Natural killer cell (primary cell): ENCODE results near the gene TBX2. TPM values are rescaled to one million over a fixed set of nuclear protein-coding genes. Genes with fewer than 3 reads are reported as not detected.

Source experiments
- ATAC-seq, 3 donors: fragments of 150-1000 bp in 2 of 3; fragments of 200-7000 bp in 1 of 3; cut with Tn5 transposase; 1 replicate in 1 of 3; 2 replicates in 2 of 3; pipeline ENCODE4 v1.10.0; 2021; ENCODE audit warnings: mild to moderate bottlenecking in 2 of 3, moderate library complexity in 2 of 3
- DNase-seq, 2 donors: peaks; one replicate each; pipeline versions ENCODE4 v3.0.0 to v3.0.0-alpha.2; 2013 to 2021; ENCODE audit warnings: mixed read lengths in 1 of 2
- H3K27ac ChIP-seq: one replicate; pipeline ENCODE4 v1.5.1; 2013; ENCODE audit warnings: mild to moderate bottlenecking, low read length
- H3K27me3 ChIP-seq: one replicate; pipeline ENCODE4 v1.6.1; 2013; ENCODE audit warnings: low read length; ENCODE audit not compliant: control insufficient read depth, insufficient read depth
- H3K36me3 ChIP-seq: one replicate; pipeline ENCODE4 v1.6.1; 2013; ENCODE audit warnings: low read length; ENCODE audit not compliant: control insufficient read depth, insufficient read depth
- H3K4me1 ChIP-seq: one replicate; pipeline ENCODE4 v1.6.1; 2013; ENCODE audit warnings: low read length; ENCODE audit not compliant: control insufficient read depth, insufficient read depth
- H3K4me3 ChIP-seq: one replicate; pipeline ENCODE4 v1.5.1; 2013; ENCODE audit warnings: low read length
- H3K9me3 ChIP-seq: one replicate; pipeline ENCODE4 v1.6.1; 2013; ENCODE audit warnings: low read length; ENCODE audit not compliant: control insufficient read depth, insufficient read depth
- H3K27ac Mint-ChIP-seq, 2 donors: one replicate each; pipeline ENCODE4 v1.8.0; 2022; ENCODE audit warnings: mild to moderate bottlenecking in 2 of 2, mixed read lengths in 2 of 2, moderate library complexity in 1 of 2
- H3K27me3 Mint-ChIP-seq, 2 donors: one replicate each; pipeline ENCODE4 v1.8.0; 2022; ENCODE audit warnings: low read depth in 2 of 2, mixed read lengths in 2 of 2
- H3K36me3 Mint-ChIP-seq: one replicate; pipeline ENCODE4 v1.8.0; 2022; ENCODE audit warnings: mixed read lengths
- H3K4me1 Mint-ChIP-seq, 2 donors: one replicate each; pipeline ENCODE4 v1.8.0; 2022; ENCODE audit warnings: mixed read lengths in 2 of 2
- H3K4me3 Mint-ChIP-seq: one replicate; pipeline ENCODE4 v1.8.0; 2022; ENCODE audit warnings: mild to moderate bottlenecking, moderate library complexity, mixed read lengths
- H3K9me3 Mint-ChIP-seq, 2 donors: one replicate each; pipeline ENCODE4 v1.8.0; 2022; ENCODE audit warnings: mixed read lengths in 2 of 2
- CTCF ChIP-seq: fragments of 200-600 bp; IDR thresholded peaks from one replicate; pipeline ENCODE4 v1.8.0; 2022; ENCODE audit warnings: antibody characterized with exemption
- WGBS: methylation state at CpG from one replicate; pipeline ENCODE4 v1.1.7; 2013; ENCODE audit warnings: missing lambda C conversion rate; ENCODE audit not compliant: insufficient coverage; 5-methylcytosine and 5-hydroxymethylcytosine counted together
- intact Hi-C: fragments of 100-400 bp; cut with micrococcal nuclease; formaldehyde crosslinking; loops from one replicate; pipeline ENCODE4 v1.14.2; 2022
- total RNA-seq, 4 donors: library from RNA; stranded (reverse); fragments of 120-200 nt in 1 of 4; gene quantifications; one replicate each; pipeline versions ENCODE4 v1.2.3 to v1.2.4, GENCODE V29; 2013 to 2022

TBX2 gene
- total RNA-seq, 3 donors from 2014 or later (not counting 1 experiment from before 2014, with no cell fraction given) = 0.09 to 0.23 TPM; not detected in 1

DNA sequence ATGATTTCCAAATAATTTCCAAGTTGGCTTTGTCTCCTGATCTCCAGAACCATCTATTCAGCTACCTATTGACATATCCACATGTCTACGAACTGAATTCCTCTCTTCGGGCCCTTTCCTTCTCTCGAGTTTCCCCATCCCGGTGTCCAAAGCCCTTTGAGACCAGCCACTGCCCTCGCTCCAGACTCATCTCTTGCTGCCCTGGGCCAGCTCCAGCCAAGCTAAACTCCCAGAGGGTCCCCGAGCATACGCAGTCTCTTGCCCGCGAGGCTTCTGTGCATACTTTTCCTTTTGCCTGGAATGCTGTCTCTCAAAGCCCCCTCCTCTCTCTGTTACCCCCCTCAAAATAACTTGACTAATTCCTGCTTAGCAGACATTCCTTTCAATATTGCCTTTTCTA is 27.2 kb upstream of the TBX2 start:
- Mint-ChIP-seq H3K36me3 (no peaks in the 10 kb centered on the region), H3K27ac (no peak overlapping the region), H3K27me3 (no peaks in the 10 kb centered on the region), H3K4me1 (peaks cover 0 to 4% of the 10 kb centered on the region in 2 donors), H3K4me3 (no peak overlapping the region), H3K9me3 (no peaks in the 10 kb centered on the region)
- WGBS = 98% methylated on average over 9 of the region's 9 CpGs
- H3K4me3 ChIP-seq = no peak overlapping the region
- H3K36me3 ChIP-seq = peaks cover 2% of the 10 kb centered on the region
- DNase-seq (no peak), ATAC-seq (no peak)
- no peak overlapping the region for H3K27ac ChIP-seq
- intact Hi-C loops = no loop called here
- H3K9me3 ChIP-seq = no peaks in the 10 kb centered on the region
- H3K4me1 ChIP-seq = no peaks in the 10 kb centered on the region
- no peaks in the 10 kb centered on the region for H3K27me3 ChIP-seq
- TF ChIP-seq CTCF = no peak

- H3K27ac ChIP-seq = no peak overlapping the region
- no peaks in the 10 kb centered on the region for H3K9me3 ChIP-seq
- H3K4me3 ChIP-seq = no peak overlapping the region
- Mint-ChIP-seq H3K4me3 (no peak overlapping the region), H3K27ac (no peak overlapping the region), H3K9me3 (no peaks in the 10 kb centered on the region), H3K27me3 (no peaks in the 10 kb centered on the region), H3K4me1 (peaks cover 0 to 4% of the 10 kb centered on the region in 2 donors), H3K36me3 (no peaks in the 10 kb centered on the region)
- 93% methylated on average over 17 of the region's 18 CpGs for WGBS
- H3K4me1 ChIP-seq = no peaks in the 10 kb centered on the region
- no peaks in the 10 kb centered on the region for H3K36me3 ChIP-seq
- DNase-seq (no peak), ATAC-seq (no peak)
- intact Hi-C loops = no loop called here
- no peaks in the 10 kb centered on the region for H3K27me3 ChIP-seq
- TF ChIP-seq CTCF = no peak
These were observed 22.5 kb upstream of the TBX2 start for GRCh38 chr17:61376931-61377838.

DNA sequence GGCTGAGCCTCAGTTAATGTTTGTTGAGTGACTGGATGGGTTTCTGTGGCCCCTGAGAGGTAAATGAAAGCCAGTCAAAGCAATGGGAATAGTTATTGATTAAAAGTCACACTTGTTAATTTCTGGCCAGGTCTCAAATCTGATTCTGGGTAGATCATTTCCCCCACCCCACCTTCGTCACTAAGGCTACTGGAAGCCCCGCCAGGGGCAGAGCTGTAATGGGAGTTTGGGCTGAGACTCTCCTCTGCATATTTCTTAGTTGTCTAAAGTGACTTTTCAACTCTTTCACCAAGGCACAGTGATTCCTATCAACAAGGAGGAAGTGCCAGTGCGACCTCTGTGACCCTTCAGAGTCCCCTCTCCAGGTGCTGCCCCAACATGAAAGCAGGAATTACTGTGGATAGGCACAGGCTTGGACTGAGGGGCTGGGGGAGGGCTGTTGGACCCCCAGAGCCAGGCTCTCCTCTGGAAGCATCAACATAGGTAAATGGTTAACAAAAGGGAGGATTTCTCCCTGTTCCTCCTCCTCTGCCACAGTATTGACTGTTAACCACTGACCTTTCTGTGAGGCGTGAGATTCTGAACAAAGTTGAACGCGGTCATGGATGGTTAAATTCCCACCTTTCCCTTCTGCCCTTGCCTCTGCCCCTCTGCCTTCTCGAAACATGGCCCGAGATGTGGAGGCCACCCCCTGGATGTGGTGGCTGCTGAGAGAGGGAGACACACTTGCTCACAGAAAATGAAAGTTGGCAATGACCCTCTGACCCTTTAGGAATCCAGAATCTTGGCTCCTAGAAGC is 20.8 kb upstream of the TBX2 start:
- ATAC-seq (no peak), DNase-seq (no peak)
- H3K4me3 Mint-ChIP-seq = no peak overlapping the region
- H3K4me1 ChIP-seq = no peaks in the 10 kb centered on the region
- H3K36me3 Mint-ChIP-seq = no peaks in the 10 kb centered on the region
- TF ChIP-seq CTCF = no peak
- H3K9me3 ChIP-seq = no peaks in the 10 kb centered on the region
- H3K27me3 ChIP-seq = no peaks in the 10 kb centered on the region
- no peak overlapping the region for H3K27ac Mint-ChIP-seq
- peaks cover 0 to 4% of the 10 kb centered on the region in 2 donors for H3K4me1 Mint-ChIP-seq
- no peak overlapping the region for H3K27ac ChIP-seq
- H3K27me3 Mint-ChIP-seq = no peaks in the 10 kb centered on the region
- H3K36me3 ChIP-seq = no peaks in the 10 kb centered on the region
- no peaks in the 10 kb centered on the region for H3K9me3 Mint-ChIP-seq
- H3K4me3 ChIP-seq = no peak overlapping the region
- 95% methylated on average over 5 of the region's 8 CpGs for WGBS
- intact Hi-C loops = no loop called here
